Lower lobe of right lung (tissue), 2 donors: ENCODE measurements around the gene IGFBP4. TPM values are rescaled to one million over a fixed set of nuclear protein-coding genes. Genes with fewer than 3 reads are reported as not detected.

ENCODE experiments used
- ATAC-seq, 2 donors: fragments of 200-7000 bp; cut with Tn5 transposase; one replicate each; pipeline ENCODE4 v1.9.1; 2020 to 2022; ENCODE audit warnings: mild to moderate bottlenecking in 2 of 2, moderate library complexity in 2 of 2
- DNase-seq: peaks from one replicate; pipeline ENCODE4 v3.0.0-alpha.2; 2020
- H3K27ac ChIP-seq: fragments of 200-600 bp; one replicate; pipeline ENCODE4 v1.8.0; 2022
- H3K27me3 ChIP-seq: fragments of 200-600 bp; one replicate; pipeline ENCODE4 v1.8.0; 2022; ENCODE audit warnings: low read depth
- H3K36me3 ChIP-seq: fragments of 200-600 bp; one replicate; pipeline ENCODE4 v1.8.0; 2022; ENCODE audit warnings: mild to moderate bottlenecking
- H3K4me1 ChIP-seq: fragments of 200-600 bp; one replicate; pipeline ENCODE4 v1.8.0; 2022
- H3K4me3 ChIP-seq: fragments of 200-600 bp; one replicate; pipeline ENCODE4 v1.8.0; 2022; ENCODE audit warnings: mild to moderate bottlenecking
- H3K9me3 ChIP-seq: fragments of 200-600 bp; one replicate; pipeline ENCODE4 v1.8.0; 2022
- intact Hi-C: fragments of 100-400 bp; cut with DNase I; formaldehyde crosslinking; loops from one replicate; pipeline ENCODE4 v1.11.0; 2022
- total RNA-seq: library from RNA; stranded (reverse); fragmentation: NEBNext Ultra II Directional; extraction: Animal tissue kit (Norgen Biotek cat#: 25700); gene quantifications from one replicate; pipeline ENCODE4 v1.2.1, GENCODE V29; 2021
- TF ChIP-seq, protein P1 (sequence below): fragments of 200-600 bp; IDR thresholded peaks from one replicate; pipeline ENCODE4 v1.8.0; 2022; ENCODE audit warnings: antibody characterized with exemption, mild to moderate bottlenecking
- donor health status: DM: no; HTN: yes; CAD: no; lungs with severe emphysema.

Gene IGFBP4
- total RNA-seq, 1 donor from 2014 or later = 371 TPM

DNA sequence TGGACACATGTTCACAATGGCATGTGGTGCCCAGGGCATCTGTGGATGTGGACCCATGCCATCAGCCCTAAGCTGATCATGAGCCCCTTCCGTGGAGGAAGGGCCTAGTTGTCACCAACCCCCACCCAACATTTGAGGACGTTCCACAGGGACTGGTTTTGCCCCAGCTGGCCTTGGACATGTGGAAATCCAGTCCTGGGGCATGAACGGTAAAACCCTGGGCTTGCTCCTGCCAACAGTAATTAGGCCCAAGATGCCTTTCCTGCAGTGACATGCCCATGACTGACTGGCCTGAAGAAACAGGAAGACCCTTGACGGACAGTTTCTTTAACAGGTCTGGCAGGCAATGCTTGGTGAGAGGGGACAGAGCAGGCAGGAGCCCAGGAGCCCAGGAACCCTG lies 50.4 kb downstream of the IGFBP4 start:
- H3K4me1 ChIP-seq = peaks cover 24% of the 10 kb centered on the region
- H3K27me3 ChIP-seq = no peaks in the 10 kb centered on the region
- ATAC-seq (no peak), DNase-seq (no peak)
- H3K36me3 ChIP-seq = no peaks in the 10 kb centered on the region
- H3K9me3 ChIP-seq = no peaks in the 10 kb centered on the region
- TF ChIP-seq, protein P1, sequence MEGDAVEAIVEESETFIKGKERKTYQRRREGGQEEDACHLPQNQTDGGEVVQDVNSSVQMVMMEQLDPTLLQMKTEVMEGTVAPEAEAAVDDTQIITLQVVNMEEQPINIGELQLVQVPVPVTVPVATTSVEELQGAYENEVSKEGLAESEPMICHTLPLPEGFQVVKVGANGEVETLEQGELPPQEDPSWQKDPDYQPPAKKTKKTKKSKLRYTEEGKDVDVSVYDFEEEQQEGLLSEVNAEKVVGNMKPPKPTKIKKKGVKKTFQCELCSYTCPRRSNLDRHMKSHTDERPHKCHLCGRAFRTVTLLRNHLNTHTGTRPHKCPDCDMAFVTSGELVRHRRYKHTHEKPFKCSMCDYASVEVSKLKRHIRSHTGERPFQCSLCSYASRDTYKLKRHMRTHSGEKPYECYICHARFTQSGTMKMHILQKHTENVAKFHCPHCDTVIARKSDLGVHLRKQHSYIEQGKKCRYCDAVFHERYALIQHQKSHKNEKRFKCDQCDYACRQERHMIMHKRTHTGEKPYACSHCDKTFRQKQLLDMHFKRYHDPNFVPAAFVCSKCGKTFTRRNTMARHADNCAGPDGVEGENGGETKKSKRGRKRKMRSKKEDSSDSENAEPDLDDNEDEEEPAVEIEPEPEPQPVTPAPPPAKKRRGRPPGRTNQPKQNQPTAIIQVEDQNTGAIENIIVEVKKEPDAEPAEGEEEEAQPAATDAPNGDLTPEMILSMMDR = no peak
- H3K27ac ChIP-seq = no peak overlapping the region
- no peak overlapping the region for H3K4me3 ChIP-seq
- intact Hi-C loops = no loop called here

DNA sequence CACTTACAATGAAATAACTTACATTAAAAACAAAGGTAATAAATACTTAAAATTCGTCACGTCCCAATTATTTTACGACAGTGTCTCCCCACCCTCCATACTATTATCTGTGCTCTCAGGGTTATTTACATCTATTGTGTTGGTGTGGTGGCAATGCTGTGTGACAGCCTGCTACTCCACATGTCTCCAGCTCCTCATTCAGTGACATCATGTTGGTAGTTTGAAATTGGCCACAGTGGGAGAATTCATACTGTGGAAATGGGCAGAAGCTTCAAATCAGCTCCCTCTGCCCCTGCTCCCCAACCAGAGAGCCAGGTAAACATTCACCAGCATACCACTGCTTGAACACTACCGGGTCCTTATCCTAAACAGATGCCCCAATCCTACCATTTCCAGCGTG lies 51.9 kb downstream of the IGFBP4 start:
- H3K4me1 ChIP-seq = peaks cover 31% of the 10 kb centered on the region
- H3K27ac ChIP-seq = no peak overlapping the region
- TF ChIP-seq, protein P1 = no peak
- H3K9me3 ChIP-seq = no peaks in the 10 kb centered on the region
- intact Hi-C loops = no loop called here
- H3K4me3 ChIP-seq = no peak overlapping the region
- ATAC-seq (no peak), DNase-seq (no peak)
- no peaks in the 10 kb centered on the region for H3K36me3 ChIP-seq
- no peaks in the 10 kb centered on the region for H3K27me3 ChIP-seq

DNA sequence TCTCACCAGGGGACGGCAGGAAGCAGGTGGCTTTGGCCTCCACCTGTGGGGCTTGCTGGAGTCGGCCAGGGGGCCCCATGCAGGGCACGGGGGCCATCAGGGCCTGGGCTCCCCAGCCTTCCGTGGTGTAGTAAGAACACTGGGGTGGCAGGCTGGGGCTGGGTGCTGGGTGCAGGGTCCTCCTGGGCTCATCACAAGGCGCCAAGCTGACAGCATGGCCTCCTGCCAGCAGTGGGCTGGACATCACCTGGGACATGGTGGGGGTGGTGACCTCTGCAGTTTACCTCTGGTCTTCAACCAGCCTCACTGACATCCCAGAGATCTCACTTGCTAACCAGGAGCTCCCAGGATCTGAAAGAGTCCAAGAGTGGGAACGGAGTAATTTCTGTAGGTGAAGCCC lies 52.9 kb downstream of the IGFBP4 start:
- ATAC-seq (no peak), DNase-seq (no peak)
- Histone ChIP-seq H3K36me3 (no peaks in the 10 kb centered on the region), H3K4me3 (no peak overlapping the region), H3K27me3 (no peaks in the 10 kb centered on the region), H3K27ac (no peak overlapping the region), H3K9me3 (no peaks in the 10 kb centered on the region), H3K4me1 (peaks cover 29% of the 10 kb centered on the region)
- intact Hi-C loops = no loop called here
- TF ChIP-seq, protein P1 = no peak

DNA sequence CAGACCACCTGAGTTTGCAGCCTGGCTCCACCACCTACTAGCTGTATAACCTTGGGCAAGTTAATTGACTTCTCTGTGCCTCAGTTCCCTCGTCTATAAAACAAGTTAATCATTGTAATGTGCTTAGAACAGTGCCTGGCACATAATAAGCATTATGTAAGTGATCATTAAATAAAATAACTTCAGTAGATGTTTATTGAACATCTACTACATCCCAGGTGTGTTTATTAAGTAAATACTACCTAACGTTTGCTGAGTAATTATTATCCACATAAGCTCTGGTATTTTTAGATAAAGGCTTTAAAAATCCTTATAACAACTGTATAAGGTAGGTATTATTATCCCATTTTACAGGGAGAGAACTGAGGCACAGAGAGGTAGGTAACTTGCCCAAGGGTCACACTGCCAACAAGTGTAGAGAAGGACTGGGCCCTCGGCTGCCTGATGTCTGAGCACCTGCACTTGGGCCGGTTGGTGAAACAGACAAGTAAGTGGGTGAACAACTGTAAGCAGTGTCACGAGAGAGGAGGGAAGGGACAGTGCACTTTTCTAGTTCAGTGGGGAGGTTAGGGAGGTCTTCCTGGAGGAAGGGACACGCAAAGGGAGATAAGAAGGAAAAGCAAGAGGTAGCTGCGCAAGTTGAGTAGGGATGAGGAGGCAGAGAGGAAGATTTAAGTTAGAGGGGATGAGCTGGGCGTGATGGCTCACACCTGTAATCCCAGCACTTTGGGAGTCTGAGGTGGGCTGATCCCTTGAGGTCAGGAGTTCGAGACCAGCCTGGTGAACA lies 53.6 kb downstream of the IGFBP4 start:
- Histone ChIP-seq H3K4me3 (no peak overlapping the region), H3K27me3 (no peaks in the 10 kb centered on the region), H3K4me1 (peaks cover 29% of the 10 kb centered on the region), H3K9me3 (no peaks in the 10 kb centered on the region), H3K27ac (no peak overlapping the region), H3K36me3 (no peaks in the 10 kb centered on the region)
- TF ChIP-seq, protein P1 = no peak
- intact Hi-C loops = no loop called here
- no peak for DNase-seq
- no peak for ATAC-seq

DNA sequence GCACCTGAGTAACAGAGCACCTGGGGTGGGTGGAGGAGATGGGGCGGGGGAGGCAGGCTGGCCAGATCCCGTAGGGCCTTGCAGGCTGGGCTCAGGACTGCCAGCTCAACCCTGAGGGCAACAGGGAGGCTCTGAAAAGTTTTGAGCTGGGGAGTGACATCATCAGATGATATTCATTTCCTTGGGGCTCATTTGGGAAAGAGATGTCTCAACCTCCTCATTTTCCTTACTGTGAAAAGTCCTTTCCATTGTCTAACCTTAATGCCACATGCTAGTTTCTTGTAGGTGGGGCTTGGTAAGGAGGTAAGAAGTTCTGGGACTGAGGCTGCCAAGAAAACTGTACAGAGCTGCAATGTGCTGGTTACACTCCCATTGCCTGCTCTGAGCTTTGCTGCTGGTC lies 54.4 kb downstream of the IGFBP4 start:
- Histone ChIP-seq H3K9me3 (no peaks in the 10 kb centered on the region), H3K4me3 (no peak overlapping the region), H3K4me1 (peaks cover 29% of the 10 kb centered on the region), H3K27ac (peak overlapping the region; percentile 46), H3K27me3 (no peaks in the 10 kb centered on the region), H3K36me3 (no peaks in the 10 kb centered on the region)
- DNase-seq (no peak), ATAC-seq (no peak)
- TF ChIP-seq, protein P1 = no peak
- intact Hi-C loops = no loop called here
